ENCODE measurements around the gene POLN.

The POLN gene

GRCh38 chr4:2183394-2183793 lies 58.5 kb downstream of the POLN start:
- in situ Hi-C loops (cut with MboI; ENCODE audit: low sequenced_read_pairs, unreplicated experiment): no loop called here
- DNase-seq (ENCODE audit: low spot score): no peak
- TF ChIP-seq, protein P1, sequence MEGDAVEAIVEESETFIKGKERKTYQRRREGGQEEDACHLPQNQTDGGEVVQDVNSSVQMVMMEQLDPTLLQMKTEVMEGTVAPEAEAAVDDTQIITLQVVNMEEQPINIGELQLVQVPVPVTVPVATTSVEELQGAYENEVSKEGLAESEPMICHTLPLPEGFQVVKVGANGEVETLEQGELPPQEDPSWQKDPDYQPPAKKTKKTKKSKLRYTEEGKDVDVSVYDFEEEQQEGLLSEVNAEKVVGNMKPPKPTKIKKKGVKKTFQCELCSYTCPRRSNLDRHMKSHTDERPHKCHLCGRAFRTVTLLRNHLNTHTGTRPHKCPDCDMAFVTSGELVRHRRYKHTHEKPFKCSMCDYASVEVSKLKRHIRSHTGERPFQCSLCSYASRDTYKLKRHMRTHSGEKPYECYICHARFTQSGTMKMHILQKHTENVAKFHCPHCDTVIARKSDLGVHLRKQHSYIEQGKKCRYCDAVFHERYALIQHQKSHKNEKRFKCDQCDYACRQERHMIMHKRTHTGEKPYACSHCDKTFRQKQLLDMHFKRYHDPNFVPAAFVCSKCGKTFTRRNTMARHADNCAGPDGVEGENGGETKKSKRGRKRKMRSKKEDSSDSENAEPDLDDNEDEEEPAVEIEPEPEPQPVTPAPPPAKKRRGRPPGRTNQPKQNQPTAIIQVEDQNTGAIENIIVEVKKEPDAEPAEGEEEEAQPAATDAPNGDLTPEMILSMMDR (IDR thresholded peaks at IDR 0.05; ENCODE audit: borderline replicate concordance, control extremely low read depth, extremely low read depth, insufficient read depth, missing control alignments): no peak

GRCh38 chr4:2182994-2183393 lies 58.9 kb downstream of the POLN start:
- in situ Hi-C loops (cut with MboI; ENCODE audit: low sequenced_read_pairs, unreplicated experiment): no loop called here
- TF ChIP-seq, protein P1 (IDR thresholded peaks at IDR 0.05; ENCODE audit: borderline replicate concordance, control extremely low read depth, extremely low read depth, insufficient read depth, missing control alignments): no peak

GRCh38 chr4:2180410-2180809 lies 61.5 kb downstream of the POLN start:
- no peak for DNase-seq (ENCODE audit: low spot score)
- TF ChIP-seq, protein P1 (IDR thresholded peaks at IDR 0.05; ENCODE audit: borderline replicate concordance, control extremely low read depth, extremely low read depth, insufficient read depth, missing control alignments): no peak
- in situ Hi-C loops (cut with MboI; ENCODE audit: low sequenced_read_pairs, unreplicated experiment): no loop called here

More at GRCh38 chr4:2182994-2183393, 58.9 kb downstream of the POLN start:
- no peak for DNase-seq (ENCODE audit: low spot score)

GRCh38 chr4:2179717-2180116 lies 62.2 kb downstream of the POLN start:
- in situ Hi-C loops (cut with MboI; ENCODE audit: low sequenced_read_pairs, unreplicated experiment): no loop called here
- TF ChIP-seq, protein P1 (IDR thresholded peaks at IDR 0.05; ENCODE audit: borderline replicate concordance, control extremely low read depth, extremely low read depth, insufficient read depth, missing control alignments): no peak
- no peak for DNase-seq (ENCODE audit: low spot score)

DNA sequence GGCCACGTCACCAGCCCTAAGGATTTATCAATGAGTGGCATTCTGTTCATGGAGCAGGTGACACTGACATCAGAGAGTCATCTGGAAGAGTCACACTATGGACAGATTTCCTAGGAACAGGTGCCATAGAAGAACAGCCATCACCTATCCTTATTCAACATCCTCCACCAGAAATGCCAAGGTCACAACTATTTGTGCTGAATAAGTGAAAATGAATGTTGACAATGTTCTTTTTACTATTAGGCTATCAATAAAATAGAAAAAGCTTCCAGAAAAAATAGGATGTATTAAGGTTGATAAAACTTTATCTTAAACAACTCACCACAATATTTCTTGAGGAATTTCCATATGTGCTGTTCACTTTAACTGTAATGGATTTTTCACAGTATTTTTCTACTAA lies 62.9 kb downstream of the POLN start:
- TF ChIP-seq, protein P1 (IDR thresholded peaks at IDR 0.05; ENCODE audit: borderline replicate concordance, control extremely low read depth, extremely low read depth, insufficient read depth, missing control alignments): no peak
- DNase-seq (ENCODE audit: low spot score): no peak
- in situ Hi-C loops (cut with MboI; ENCODE audit: low sequenced_read_pairs, unreplicated experiment): no loop called here

- in situ Hi-C loops (cut with MboI; ENCODE audit: low sequenced_read_pairs, unreplicated experiment): no loop called here
- TF ChIP-seq, protein P1 (IDR thresholded peaks at IDR 0.05; ENCODE audit: borderline replicate concordance, control extremely low read depth, extremely low read depth, insufficient read depth, missing control alignments): no peak
- no peak for DNase-seq (ENCODE audit: low spot score)
Measured at GRCh38 chr4:2177443-2178093, 64.4 kb downstream of the POLN start.

Data from GM13976 (cell line).